OCI-LY1 (cell line): ENCODE results near the gene PPHLN1.

Experiments
- H2AFZ ChIP-seq: fragments of 200-600 bp; sonication (generic), shearing (Covaris generic); 2 replicates; pipeline ENCODE4 v1.6.0; 2014; ENCODE audit warnings: antibody characterized with exemption, mild to moderate bottlenecking, low read length
- H3F3A ChIP-seq: fragments of 200-600 bp; sonication (generic), shearing (Covaris generic); 2 replicates; pipeline ENCODE4 v1.6.0; 2014; ENCODE audit warnings: mild to moderate bottlenecking, antibody characterized with exemption, low read length, moderate library complexity; ENCODE audit not compliant: insufficient read depth
- H3K27ac ChIP-seq: fragments of 200-600 bp; sonication (generic); 2 replicates; pipeline ENCODE4 v1.5.1; 2014; ENCODE audit warnings: low read length, mixed run types, mild to moderate bottlenecking, low read depth; ENCODE audit not compliant: poor library complexity, severe bottlenecking
- H3K27me3 ChIP-seq: fragments of 200-600 bp; sonication (generic); 2 replicates; pipeline ENCODE4 v1.6.0; 2014; ENCODE audit warnings: antibody characterized with exemption, mild to moderate bottlenecking, low read length, moderate library complexity; ENCODE audit not compliant: insufficient read depth
- H3K36me3 ChIP-seq: fragments of 200-600 bp; sonication (generic); 2 replicates; pipeline ENCODE4 v1.6.1; 2014; ENCODE audit warnings: mild to moderate bottlenecking, antibody characterized with exemption, low read length, moderate library complexity, mixed read lengths; ENCODE audit not compliant: insufficient read depth
- H3K4me1 ChIP-seq: fragments of 200-600 bp; sonication (generic); 2 replicates; pipeline ENCODE4 v1.5.1; 2014; ENCODE audit warnings: mild to moderate bottlenecking, low read length, moderate library complexity; ENCODE audit not compliant: insufficient read depth, severe bottlenecking
- H3K4me2 ChIP-seq: fragments of 200-600 bp; sonication (generic), shearing (Covaris generic); 2 replicates; pipeline ENCODE4 v1.6.1; 2014; ENCODE audit warnings: low read length
- H3K4me3 ChIP-seq: fragments of 200-600 bp; sonication (generic); 2 replicates; pipeline ENCODE4 v1.5.1; 2014; ENCODE audit warnings: low read length, low read depth, mild to moderate bottlenecking, mixed read lengths; ENCODE audit not compliant: poor library complexity, severe bottlenecking
- H3K79me2 ChIP-seq: fragments of 200-600 bp; shearing (Covaris generic); 2 replicates; pipeline ENCODE4 v1.6.1; 2016; ENCODE audit warnings: mixed run types, low read length, mixed read lengths; ENCODE audit not compliant: insufficient read depth
- H3K9ac ChIP-seq: fragments of 200-600 bp; sonication (generic), shearing (Covaris generic); 2 replicates; pipeline ENCODE4 v1.6.1; 2014; ENCODE audit warnings: mild to moderate bottlenecking, low read length, mixed read lengths
- H3K9me2 ChIP-seq: fragments of 200-600 bp; sonication (generic), shearing (Covaris generic); 2 replicates; pipeline ENCODE4 v1.6.1; 2014; ENCODE audit warnings: low read depth, mild to moderate bottlenecking, low read length, mixed read lengths
- H3K9me3 ChIP-seq: fragments of 200-600 bp; shearing (Covaris generic); 2 replicates; pipeline ENCODE4 v1.6.1; 2014; ENCODE audit warnings: low read length, mixed read lengths
- H4K20me1 ChIP-seq: fragments of 200-600 bp; sonication (generic), shearing (Covaris generic); 2 replicates; pipeline ENCODE4 v1.6.0; 2016; ENCODE audit warnings: mild to moderate bottlenecking, low read length; ENCODE audit not compliant: insufficient read depth
- EZH2 ChIP-seq: fragments of 200-600 bp; sonication (generic), shearing (Covaris generic); IDR thresholded peaks from 2 replicates; pipeline ENCODE4 v1.8.0; 2017; ENCODE audit warnings: borderline replicate concordance, mixed run types, mild to moderate bottlenecking, antibody characterized with exemption, low read length, moderate library complexity, mixed read lengths
- TF ChIP-seq, protein P1 (sequence below): fragments of 200-600 bp; sonication (generic), shearing (Covaris generic); IDR thresholded peaks from 2 replicates; pipeline ENCODE4 v1.5.1; 2017; ENCODE audit warnings: mild to moderate bottlenecking, antibody characterized with exemption, low read length, moderate library complexity, mixed read lengths

Gene PPHLN1

GRCh38 chr12:42432517-42433140 lies 106.7 kb downstream of the PPHLN1 start:
- H3K27me3 ChIP-seq = no peaks in the 10 kb centered on the region
- TF ChIP-seq, protein P1, sequence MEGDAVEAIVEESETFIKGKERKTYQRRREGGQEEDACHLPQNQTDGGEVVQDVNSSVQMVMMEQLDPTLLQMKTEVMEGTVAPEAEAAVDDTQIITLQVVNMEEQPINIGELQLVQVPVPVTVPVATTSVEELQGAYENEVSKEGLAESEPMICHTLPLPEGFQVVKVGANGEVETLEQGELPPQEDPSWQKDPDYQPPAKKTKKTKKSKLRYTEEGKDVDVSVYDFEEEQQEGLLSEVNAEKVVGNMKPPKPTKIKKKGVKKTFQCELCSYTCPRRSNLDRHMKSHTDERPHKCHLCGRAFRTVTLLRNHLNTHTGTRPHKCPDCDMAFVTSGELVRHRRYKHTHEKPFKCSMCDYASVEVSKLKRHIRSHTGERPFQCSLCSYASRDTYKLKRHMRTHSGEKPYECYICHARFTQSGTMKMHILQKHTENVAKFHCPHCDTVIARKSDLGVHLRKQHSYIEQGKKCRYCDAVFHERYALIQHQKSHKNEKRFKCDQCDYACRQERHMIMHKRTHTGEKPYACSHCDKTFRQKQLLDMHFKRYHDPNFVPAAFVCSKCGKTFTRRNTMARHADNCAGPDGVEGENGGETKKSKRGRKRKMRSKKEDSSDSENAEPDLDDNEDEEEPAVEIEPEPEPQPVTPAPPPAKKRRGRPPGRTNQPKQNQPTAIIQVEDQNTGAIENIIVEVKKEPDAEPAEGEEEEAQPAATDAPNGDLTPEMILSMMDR = no peak
- H3F3A ChIP-seq = no peaks in the 10 kb centered on the region
- H2AFZ ChIP-seq = no peak overlapping the region
- no peaks in the 10 kb centered on the region for H3K9me3 ChIP-seq
- H3K36me3 ChIP-seq = peaks cover 16% of the 10 kb centered on the region; the same call in 1 of the 2 replicates
- H3K9ac ChIP-seq = no peak overlapping the region
- no peaks in the 10 kb centered on the region for H3K4me1 ChIP-seq
- no peaks in the 10 kb centered on the region for H3K79me2 ChIP-seq
- no peaks in the 10 kb centered on the region for H3K9me2 ChIP-seq
- no peaks in the 10 kb centered on the region for H4K20me1 ChIP-seq
- H3K27ac ChIP-seq = no peak overlapping the region
- H3K4me2 ChIP-seq = no peak overlapping the region
- no peak overlapping the region for H3K4me3 ChIP-seq

GRCh38 chr12:42440608-42441007 lies 114.6 kb downstream of the PPHLN1 start:
- H3K4me3 ChIP-seq = no peak overlapping the region
- H3K4me2 ChIP-seq = no peak overlapping the region
- no peaks in the 10 kb centered on the region for H3K4me1 ChIP-seq
- TF ChIP-seq, protein P1 = no peak
- TF ChIP-seq EZH2 = no peak
- H3F3A ChIP-seq = no peaks in the 10 kb centered on the region
- H3K9me3 ChIP-seq = no peaks in the 10 kb centered on the region
- H3K36me3 ChIP-seq = peaks cover 42% of the 10 kb centered on the region
- no peaks in the 10 kb centered on the region for H3K9me2 ChIP-seq
- no peak overlapping the region for H3K9ac ChIP-seq
- H4K20me1 ChIP-seq = no peaks in the 10 kb centered on the region
- no peak overlapping the region for H3K27ac ChIP-seq
- H3K79me2 ChIP-seq = no peaks in the 10 kb centered on the region
- H3K27me3 ChIP-seq = no peaks in the 10 kb centered on the region
- no peak overlapping the region for H2AFZ ChIP-seq

DNA sequence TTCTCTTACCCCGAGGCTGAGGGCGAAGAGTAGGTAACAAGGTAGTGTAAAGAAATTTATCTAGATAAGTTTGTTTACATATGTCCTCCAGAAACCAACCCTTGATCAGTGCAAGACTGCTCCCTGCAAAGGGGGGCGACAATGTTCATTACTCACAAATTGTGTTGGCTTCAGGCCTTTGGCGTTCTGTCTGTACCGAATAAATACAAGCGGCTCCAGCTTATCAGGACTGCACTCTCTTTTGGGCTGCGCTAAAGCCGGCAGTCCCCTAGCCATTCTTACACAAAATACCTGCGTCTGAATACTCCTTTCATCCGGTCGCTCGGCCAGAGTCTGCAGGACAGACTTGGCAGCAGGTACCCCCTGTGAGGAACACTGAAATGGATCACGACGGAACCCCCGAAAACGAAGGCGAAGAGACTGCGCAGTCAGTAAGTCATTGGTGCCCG lies 116.4 kb downstream of the PPHLN1 start:
- Histone ChIP-seq H2AFZ (no peak overlapping the region), H3K4me3 (no peak overlapping the region), H3K36me3 (peaks cover 42% of the 10 kb centered on the region), H3F3A (0 out of 2 replicates have a peak, but pooled peaks cover 4% of the 10 kb centered on the region), H3K9me3 (no peaks in the 10 kb centered on the region), H3K4me1 (peaks cover 16% of the 10 kb centered on the region), H3K79me2 (no peaks in the 10 kb centered on the region), H3K9ac (no peak overlapping the region), H3K9me2 (no peaks in the 10 kb centered on the region), H3K27me3 (no peaks in the 10 kb centered on the region), H4K20me1 (no peaks in the 10 kb centered on the region), H3K4me2 (no peak overlapping the region), H3K27ac (no peak overlapping the region)
- TF ChIP-seq, protein P1 = no peak
- TF ChIP-seq EZH2 = no peak
